GM19193 (cell line): ENCODE results near the gene RPS27L.

Experiments used
- POLR2A ChIP-seq: IDR thresholded peaks from 4 replicates; pipeline ENCODE4 v1.6.1; 2011; ENCODE audit not compliant: insufficient read depth, insufficient read length; ENCODE audit errors: extremely low read depth

Gene RPS27L

GRCh38 chr15:63157118-63157843 is at the start of gene RPS27L:
TSS of gene RPS27L (minus strand) at chr15:63157477. CDS start at chr15:63157405, 72 bp downstream.
- peak; percentile 98 for TF ChIP-seq POLR2A

- TF ChIP-seq POLR2A = no peak
Observed at GRCh38 chr15:63206079-63206478, 48.8 kb upstream of the RPS27L start.

DNA sequence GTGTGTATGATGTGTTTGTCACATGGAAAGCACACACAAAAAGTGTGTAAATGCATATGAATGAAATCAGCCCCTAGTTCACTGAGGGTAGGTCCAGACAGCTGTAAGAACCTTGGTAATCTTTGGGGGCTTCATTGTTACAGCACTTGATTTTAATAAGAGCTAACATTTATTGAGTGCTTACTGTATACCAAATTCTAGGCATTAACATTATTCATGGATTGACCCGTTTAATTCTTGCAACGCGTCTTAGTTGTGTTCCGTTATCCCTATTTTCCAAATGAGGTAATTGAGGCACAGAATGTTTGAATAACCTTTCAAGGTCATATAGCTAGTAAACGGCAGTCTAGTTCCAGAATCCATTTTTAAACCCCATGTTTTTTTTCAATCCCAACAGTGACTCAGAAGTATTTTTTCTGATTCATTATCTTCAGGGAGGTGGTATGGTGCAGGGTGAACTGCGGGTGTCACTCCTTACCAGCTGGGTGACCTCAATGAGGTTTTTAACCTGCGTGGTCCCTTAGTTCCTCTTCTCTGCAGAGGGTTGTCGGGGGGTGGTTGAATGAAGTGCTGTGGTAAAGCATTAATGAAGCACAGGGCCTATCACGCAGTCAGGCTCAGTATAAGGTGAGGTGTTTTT is 46.3 kb upstream of the RPS27L start:
- TF ChIP-seq POLR2A = no peak

GRCh38 chr15:63202861-63203260 is 45.6 kb upstream of the RPS27L start:
- no peak for TF ChIP-seq POLR2A

DNA sequence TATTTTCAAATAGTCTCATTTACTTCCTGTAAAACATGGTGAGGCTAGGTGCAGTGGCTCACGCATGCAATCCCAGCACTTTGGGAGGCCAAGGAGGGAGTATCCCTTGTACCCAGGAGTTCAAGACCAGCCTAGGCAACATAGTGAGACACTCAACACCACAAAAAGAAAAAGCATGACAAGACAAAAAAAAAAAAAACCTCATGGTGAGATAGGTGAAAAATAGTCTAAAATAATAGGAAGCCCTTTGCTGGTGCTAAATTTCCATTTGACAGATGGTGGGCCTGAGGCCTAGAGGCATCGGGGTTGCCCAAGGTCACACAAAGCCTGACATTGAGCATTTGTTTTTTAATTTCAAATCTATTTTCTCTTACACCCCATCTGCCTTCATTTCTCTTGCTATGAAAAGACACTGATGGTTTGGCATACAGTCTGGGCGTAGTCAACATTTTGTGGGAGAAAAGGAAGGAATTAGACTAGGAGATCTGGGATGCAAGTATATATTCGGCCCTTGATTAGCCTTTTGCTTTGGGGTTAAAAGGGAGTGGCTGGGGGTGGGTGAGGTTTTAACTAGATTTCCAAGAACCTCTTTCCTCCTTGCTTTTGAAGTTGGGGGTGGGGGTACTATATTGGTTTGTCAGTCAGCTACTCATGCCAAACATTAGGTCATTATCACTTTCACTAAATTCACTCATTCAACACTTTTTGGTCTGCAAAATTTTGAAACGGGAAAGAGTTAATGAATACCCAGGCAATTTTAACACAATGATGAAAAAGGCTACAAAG is 43.4 kb upstream of the RPS27L start:
- no peak for TF ChIP-seq POLR2A

DNA sequence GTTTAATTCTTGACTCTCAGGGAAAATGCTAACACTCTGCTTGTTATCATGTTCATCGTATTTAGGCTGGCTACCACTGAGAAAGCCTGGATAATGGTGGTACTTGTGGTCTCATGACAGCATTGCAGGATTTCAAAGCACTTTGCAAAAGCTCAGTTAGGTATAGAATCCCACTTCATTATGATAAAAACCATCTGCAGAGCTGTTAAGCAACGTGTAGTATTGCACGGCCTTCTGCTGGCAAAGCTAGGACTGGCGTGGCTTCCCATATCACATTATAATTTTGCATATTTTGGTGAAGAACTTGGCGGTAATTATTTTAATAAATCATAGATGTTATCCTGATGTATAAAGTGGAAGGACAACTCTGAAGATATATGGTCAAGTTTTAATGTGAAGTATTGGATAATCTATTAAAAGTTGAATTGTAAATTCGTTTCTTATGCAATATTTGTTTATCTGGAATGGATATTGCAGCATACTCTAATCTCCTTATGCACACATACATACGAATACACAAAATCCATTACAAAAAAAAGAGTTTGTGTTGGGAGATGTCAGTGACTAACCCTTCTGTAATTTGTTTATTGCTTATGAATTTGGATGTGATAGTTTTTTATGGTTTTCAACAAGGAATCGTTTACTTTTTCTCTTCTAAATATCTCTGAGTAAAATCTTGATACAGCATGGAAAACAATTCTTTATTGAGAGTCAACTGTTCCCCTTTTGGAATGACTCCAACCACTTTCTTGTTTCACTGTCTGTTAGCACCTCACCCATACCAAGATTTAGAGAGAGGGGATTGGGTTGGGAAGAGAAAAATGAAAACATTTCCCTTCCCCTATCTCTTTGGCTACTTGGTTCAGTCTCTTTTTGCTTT is 41.3 kb upstream of the RPS27L start:
- no peak for TF ChIP-seq POLR2A

GRCh38 chr15:63197626-63198025 is 40.3 kb upstream of the RPS27L start:
- no peak for TF ChIP-seq POLR2A

- no peak for TF ChIP-seq POLR2A
Observed at GRCh38 chr15:63196842-63197241, 39.6 kb upstream of the RPS27L start.

DNA sequence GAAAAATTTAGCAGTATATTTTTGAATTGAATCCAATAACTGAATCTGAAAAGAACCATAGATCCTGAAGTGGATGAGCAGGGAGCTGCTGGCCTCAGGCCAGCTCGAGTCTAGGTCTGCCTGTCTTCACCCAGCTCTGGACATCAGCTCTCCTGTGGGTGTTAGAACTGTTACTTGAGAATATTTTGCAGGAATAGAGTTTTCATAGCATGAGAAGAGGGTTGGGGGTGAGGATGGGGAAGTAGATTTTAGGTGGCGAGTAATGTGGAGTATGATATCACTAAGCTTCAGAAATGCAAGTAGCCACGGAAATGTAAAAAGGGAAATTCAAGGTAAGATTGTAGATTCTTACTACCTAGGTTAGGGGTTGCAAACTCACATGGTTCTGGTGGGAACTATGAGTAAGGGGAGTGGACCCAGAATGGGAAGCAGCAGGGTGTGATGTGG is 38.3 kb upstream of the RPS27L start:
- TF ChIP-seq POLR2A = no peak

DNA sequence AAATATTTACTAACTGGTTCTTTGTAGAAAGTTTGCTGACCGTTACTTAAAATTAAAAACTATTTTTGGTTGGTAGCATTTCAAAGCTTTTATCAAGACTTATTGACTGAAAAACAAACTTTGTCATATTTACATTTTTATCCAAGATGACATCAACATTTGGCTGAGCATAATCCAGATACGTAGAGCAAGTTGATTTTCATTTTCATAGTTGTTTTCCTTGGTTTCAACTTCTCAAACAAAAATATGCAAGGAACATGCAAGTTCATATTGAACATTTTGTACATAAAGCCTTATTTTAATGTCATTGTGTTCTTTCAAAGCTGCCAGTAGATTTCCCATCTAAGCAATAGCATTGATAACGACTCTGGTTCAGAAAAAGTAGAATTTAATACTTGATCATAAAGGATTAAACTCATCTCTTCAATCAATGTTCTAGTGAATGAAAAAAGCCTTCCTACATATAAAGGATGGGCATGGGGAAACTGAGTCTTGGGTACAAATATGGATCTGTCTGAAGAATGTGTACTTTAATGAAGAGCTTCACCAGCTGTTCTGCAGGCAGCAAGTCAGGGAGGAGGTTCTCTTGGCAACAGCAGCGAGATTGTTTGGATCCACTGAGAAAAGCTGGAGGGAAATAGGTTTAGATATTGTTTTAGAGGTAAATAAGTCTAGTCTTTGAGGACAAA is 37.7 kb upstream of the RPS27L start:
- TF ChIP-seq POLR2A = no peak

DNA sequence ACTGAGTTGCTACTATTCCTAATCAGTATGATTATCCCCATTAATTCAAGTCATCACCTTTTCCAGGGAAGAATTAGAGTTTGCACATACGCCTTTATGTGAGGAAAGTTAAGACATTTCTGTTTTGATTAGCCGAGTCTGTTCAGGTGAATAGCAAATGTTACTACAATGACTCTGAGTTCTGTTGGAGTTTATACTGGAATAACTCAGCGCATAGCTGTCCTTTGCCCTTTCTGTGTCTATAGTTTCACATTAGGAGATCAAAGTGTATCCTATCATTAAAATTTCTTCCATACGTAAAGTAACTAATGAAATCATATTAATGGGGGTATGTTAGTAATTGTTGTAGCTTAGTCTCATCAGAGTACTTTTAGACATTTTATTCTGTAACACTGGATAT is 37.0 kb upstream of the RPS27L start:
- no peak for TF ChIP-seq POLR2A

DNA sequence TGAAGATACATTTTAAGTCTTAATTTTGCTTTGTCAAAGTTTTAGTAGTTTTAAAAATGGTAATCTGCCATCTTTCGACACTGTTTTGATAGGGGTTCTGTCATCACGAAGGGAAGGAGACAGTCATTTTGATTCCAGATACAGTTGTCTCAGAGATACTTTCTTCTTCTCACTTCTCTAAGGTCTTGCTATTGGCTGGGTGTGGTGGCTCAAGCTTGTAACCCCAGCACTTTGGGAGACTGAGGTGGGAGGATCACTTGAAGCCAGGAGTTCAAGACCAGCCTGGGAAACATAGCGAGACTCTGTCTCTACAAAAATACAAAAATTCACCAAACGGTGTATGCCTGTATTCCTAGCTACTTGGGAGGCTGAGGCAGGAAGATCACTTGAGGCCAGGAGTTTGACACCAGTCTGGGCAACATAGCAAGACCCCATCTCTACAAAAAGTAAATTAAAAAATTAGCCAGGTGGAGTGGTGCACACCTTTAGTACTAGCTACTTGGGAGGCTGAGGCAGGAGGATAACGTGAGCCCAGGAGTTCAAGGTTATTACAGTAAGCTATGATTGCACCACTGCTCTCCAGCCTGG is 35.4 kb upstream of the RPS27L start:
- TF ChIP-seq POLR2A = no peak

DNA sequence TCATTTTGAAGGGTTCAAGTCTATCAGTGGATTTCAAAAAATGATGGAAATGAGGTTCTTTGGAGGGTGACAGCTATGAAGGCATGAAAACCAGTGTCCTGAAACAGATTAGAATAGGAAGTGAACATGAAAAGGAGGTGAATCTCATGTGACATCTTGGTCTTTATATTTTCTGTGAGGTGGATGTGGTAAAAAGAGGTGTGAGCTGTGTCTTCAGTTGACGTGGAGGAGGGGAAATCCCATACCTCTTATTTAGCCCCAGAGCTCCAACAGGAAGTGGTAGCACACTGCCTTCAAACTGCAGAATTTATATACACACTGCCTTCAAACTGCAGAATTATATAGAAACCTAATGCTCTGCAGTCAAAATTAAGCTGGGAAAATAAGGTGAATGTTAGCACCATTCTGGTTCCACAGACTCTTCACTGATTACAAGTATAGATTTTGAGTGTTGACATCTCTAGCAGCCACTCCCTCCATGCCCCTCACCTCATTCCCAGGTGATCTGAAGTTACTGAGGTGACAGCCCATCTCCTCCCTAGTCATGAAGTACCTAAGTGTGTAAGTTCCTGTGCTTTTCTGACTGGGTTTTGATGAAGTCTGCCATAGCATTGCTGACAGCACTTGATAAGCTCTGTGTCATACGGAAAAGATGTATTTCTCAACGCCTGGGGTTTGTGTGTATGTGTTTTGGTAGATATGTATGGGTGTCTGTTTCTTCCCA is 34.8 kb upstream of the RPS27L start:
- TF ChIP-seq POLR2A = no peak

GRCh38 chr15:63190769-63191649 is 33.7 kb upstream of the RPS27L start:
- TF ChIP-seq POLR2A = no peak
